Lung (tissue), 12 donors: Measurements from ENCODE around the gene MED27. TPM values are rescaled to one million over a fixed set of nuclear protein-coding genes. Genes with fewer than 3 reads are reported as not detected.

Experiments used
- ATAC-seq: fragments of 200-7000 bp; cut with Tn5 transposase; one replicate; pipeline ENCODE4 v1.9.1; 2020; ENCODE audit warnings: moderate number of reproducible peaks; ENCODE audit not compliant: insufficient read depth, low FRiP score
- DNase-seq, 3 donors: peaks; one replicate each; pipeline ENCODE4 v3.0.0-alpha.2; 2013 to 2017
- H3K27ac ChIP-seq, 2 donors: one replicate each; pipeline ENCODE4 v1.5.1; 2013; ENCODE audit warnings: mild to moderate bottlenecking in 2 of 2, moderate library complexity in 2 of 2, control low read depth in 1 of 2, inconsistent platforms in 1 of 2, low read depth in 1 of 2, low read length in 1 of 2
- H3K27me3 ChIP-seq, 3 donors: one replicate each; pipeline ENCODE4 v1.5.1; 2013; ENCODE audit warnings: low read length in 2 of 3; ENCODE audit not compliant: control insufficient read depth in 3 of 3, insufficient read depth in 3 of 3
- H3K36me3 ChIP-seq, 4 donors: one replicate each; pipeline ENCODE4 v1.5.1; 2013; ENCODE audit warnings: low read length in 4 of 4, mild to moderate bottlenecking in 1 of 4, moderate library complexity in 1 of 4; ENCODE audit not compliant: control insufficient read depth in 4 of 4, insufficient read depth in 4 of 4
- H3K4me1 ChIP-seq, 5 donors: one replicate each; pipeline ENCODE4 v1.5.1; 2013; ENCODE audit warnings: low read length in 5 of 5, mild to moderate bottlenecking in 2 of 5, moderate library complexity in 1 of 5; ENCODE audit not compliant: control insufficient read depth in 5 of 5, insufficient read depth in 5 of 5
- H3K4me3 ChIP-seq: one replicate; pipeline ENCODE4 v1.5.1; 2013; ENCODE audit warnings: mild to moderate bottlenecking, control low read depth, moderate library complexity
- H3K9ac ChIP-seq, 2 donors: one replicate each; pipeline ENCODE4 v1.5.1; 2013; ENCODE audit warnings: low read length in 2 of 2, control low read depth in 1 of 2; ENCODE audit not compliant: insufficient read depth in 1 of 2
- H3K9me3 ChIP-seq, 4 donors: one replicate each; pipeline ENCODE4 v1.5.1; 2013; ENCODE audit warnings: low read length in 3 of 4, mild to moderate bottlenecking in 1 of 4, moderate library complexity in 1 of 4; ENCODE audit not compliant: control insufficient read depth in 4 of 4, insufficient read depth in 3 of 4
- WGBS, 2 donors: extraction: QIAGEN DNeasy Blood & Tissue Kit; methylation state at CpG; one replicate each; pipeline ENCODE4 v1.1.7; 2013; 5-methylcytosine and 5-hydroxymethylcytosine counted together
- polyA plus RNA-seq, 2 donors: library from polyadenylated mRNA; stranded (reverse); fragments of 200-250 nt; gene quantifications; one replicate each; pipeline ENCODE4 v1.2.1, GENCODE V29; 2013
- total RNA-seq, 2 donors: library from RNA; depleted of rRNA in 1 of 2; stranded (reverse); fragments of >200 nt in 1 of 2; gene quantifications; one replicate each; pipeline ENCODE4 v1.2.1, GENCODE V29; 2014 to 2021
- TF ChIP-seq, protein P1 (sequence below): IDR thresholded peaks from 2 replicates; pipeline ENCODE4 v1.5.1; 2012; ENCODE audit warnings: mild to moderate bottlenecking; ENCODE audit errors: control extremely low read depth, extremely low read depth
- donor health status: control.
- donor health status: control.
- donor health status: Bipolar disorder and iron deficiency.
- donor health status: healthy.
- donor health status: DM: yes; HTN: yes; CAD: no.

MED27 gene
- total and polyA plus RNA-seq, 4 donors: 9.8 to 22.3 (median 16.7) TPM

DNA sequence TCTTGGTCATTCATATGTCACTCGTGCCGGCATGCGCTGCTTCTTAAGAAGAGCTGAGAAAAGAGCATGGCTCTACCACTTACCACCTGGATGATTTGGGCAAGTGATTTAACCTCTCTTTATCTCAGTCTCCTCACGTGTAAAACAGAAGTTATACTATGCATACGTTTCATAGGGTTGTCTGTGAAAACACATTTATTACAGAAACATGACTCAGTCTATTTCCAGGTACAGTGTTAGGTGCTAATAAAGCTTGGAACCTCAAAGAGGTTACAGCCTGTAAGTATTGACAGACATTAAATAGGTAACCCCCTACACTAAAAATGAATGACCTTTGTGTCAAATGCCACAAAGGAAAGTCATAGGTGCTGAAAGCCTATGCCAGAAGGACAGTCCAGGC, 43.1 kb downstream of the MED27 start:
- ATAC-seq (no peak), DNase-seq (no peak)
- WGBS, 2 donors: 94 to 96% methylated on average over 5 of the region's 5 CpGs
- Histone ChIP-seq H3K36me3 (no peaks in the 10 kb centered on the region), H3K4me1 (peaks cover 0 to 8% (median 6%) of the 10 kb centered on the region in 5 donors), H3K27ac (no peak overlapping the region), H3K27me3 (no peaks in the 10 kb centered on the region), H3K9me3 (no peaks in the 10 kb centered on the region), H3K4me3 (no peak overlapping the region), H3K9ac (no peak overlapping the region)
- TF ChIP-seq, protein P1, sequence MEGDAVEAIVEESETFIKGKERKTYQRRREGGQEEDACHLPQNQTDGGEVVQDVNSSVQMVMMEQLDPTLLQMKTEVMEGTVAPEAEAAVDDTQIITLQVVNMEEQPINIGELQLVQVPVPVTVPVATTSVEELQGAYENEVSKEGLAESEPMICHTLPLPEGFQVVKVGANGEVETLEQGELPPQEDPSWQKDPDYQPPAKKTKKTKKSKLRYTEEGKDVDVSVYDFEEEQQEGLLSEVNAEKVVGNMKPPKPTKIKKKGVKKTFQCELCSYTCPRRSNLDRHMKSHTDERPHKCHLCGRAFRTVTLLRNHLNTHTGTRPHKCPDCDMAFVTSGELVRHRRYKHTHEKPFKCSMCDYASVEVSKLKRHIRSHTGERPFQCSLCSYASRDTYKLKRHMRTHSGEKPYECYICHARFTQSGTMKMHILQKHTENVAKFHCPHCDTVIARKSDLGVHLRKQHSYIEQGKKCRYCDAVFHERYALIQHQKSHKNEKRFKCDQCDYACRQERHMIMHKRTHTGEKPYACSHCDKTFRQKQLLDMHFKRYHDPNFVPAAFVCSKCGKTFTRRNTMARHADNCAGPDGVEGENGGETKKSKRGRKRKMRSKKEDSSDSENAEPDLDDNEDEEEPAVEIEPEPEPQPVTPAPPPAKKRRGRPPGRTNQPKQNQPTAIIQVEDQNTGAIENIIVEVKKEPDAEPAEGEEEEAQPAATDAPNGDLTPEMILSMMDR: no peak

DNA sequence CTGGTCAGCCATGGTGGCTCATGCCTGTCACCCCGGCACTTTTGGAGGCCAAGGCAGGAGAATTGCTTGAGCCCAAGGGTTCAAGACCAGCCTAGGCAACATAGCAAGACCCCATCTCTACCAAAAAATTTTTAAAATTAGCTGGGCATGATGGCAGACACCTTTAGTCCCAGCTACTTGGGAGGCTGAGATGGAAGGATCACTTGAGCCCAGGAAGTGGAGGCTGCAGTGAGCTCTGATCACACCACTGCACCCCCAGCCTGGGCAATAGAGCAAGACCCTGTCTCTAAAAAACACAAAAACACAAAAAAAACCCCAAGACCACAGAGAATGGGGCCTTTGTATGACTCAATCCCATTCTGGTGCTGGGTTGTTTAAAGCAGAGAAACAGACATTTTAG, 44.0 kb downstream of the MED27 start:
- Histone ChIP-seq H3K36me3 (no peaks in the 10 kb centered on the region), H3K9me3 (peaks cover 0 to 2% (median 0%) of the 10 kb centered on the region in 4 donors), H3K4me3 (no peak overlapping the region), H3K9ac (no peak overlapping the region), H3K4me1 (peaks cover 0 to 8% (median 6%) of the 10 kb centered on the region in 5 donors), H3K27me3 (no peaks in the 10 kb centered on the region), H3K27ac (no peak overlapping the region)
- WGBS, 2 donors: 100% methylated on average over 1 of the region's 1 CpG
- TF ChIP-seq, protein P1: no peak
- DNase-seq: no peak
- no peak for ATAC-seq

- DNase-seq: peak in 1 of 3 donors; percentile 16
- no peak overlapping the region for H3K4me3 ChIP-seq
- peak; percentile 61 for ATAC-seq
- H3K9ac ChIP-seq: no peak overlapping the region
- H3K27me3 ChIP-seq: no peaks in the 10 kb centered on the region
- TF ChIP-seq, protein P1: no peak
- H3K4me1 ChIP-seq: peaks cover 0 to 11% (median 9%) of the 10 kb centered on the region in 5 donors
- whole genome bisulfite sequencing, 2 donors: 70 to 77% methylated on average over 5 of the region's 5 CpGs
- no peak overlapping the region for H3K27ac ChIP-seq
- H3K9me3 ChIP-seq: peaks cover 0 to 2% (median 0%) of the 10 kb centered on the region in 4 donors
- no peaks in the 10 kb centered on the region for H3K36me3 ChIP-seq
Measured at GRCh38 chr9:132032238-132032950, 47.3 kb downstream of the MED27 start.
